ENCODE results near the gene CRLF2. TPM values are rescaled to one million over a fixed set of nuclear protein-coding genes. Genes with fewer than 3 reads are reported as not detected.
"Not testable (repeated sequence)": the region's sequence is repeated elsewhere in the genome, so short reads cannot be mapped to it uniquely, and the experiment has no call there.

Gene CRLF2
- not detected for total RNA-seq

GRCh38 chrX:1212532-1212931 lies at the start of gene CRLF2:
TSS of gene CRLF2 (minus strand) at chrX:1212649. CDS start at chrX:1212634, 15 bp downstream.
- DNase-seq (no peak), ATAC-seq (no peak)
- no peak within 1 kb of the TSS for H3K27ac ChIP-seq
- H3K27me3 ChIP-seq: no peaks in the 10 kb centered on the region
- no peaks in the 10 kb centered on the region for H3K36me3 ChIP-seq (replicated peaks in 1 of 2; ENCODE audit: insufficient read depth in 1 of 2, low read depth in 2 of 2)
- intact Hi-C loops (cut with DNase I): no loop called here
- no peaks in the 10 kb centered on the region for H3K4me1 ChIP-seq
- H3K4me3 ChIP-seq: no peak within 1 kb of the TSS
- H3K9me3 ChIP-seq: no peaks in the 10 kb centered on the region
- TF ChIP-seq CTCF (IDR thresholded peaks at IDR 0.05) (no peak), POLR2A (IDR thresholded peaks at IDR 0.05) (no peak)
- 28 to 36% methylated on average over 5 of the region's 5 CpGs for WGBS, 2 donors

- H3K4me3 ChIP-seq; intact Hi-C loops (cut with DNase I); ATAC-seq; H3K9me3 ChIP-seq; H3K36me3 ChIP-seq (replicated peaks in 1 of 2; ENCODE audit: insufficient read depth in 1 of 2, low read depth in 2 of 2); H3K27me3 ChIP-seq; H3K4me1 ChIP-seq; DNase-seq; H3K27ac ChIP-seq: not testable (repeated sequence)
- 80 to 91% methylated on average over 6 of the region's 9 CpGs for WGBS, 2 donors
Measured at GRCh38 chrX:1261771-1262170, 49.3 kb upstream of the CRLF2 start.

- DNase-seq: no peak
- 25 to 31% methylated on average over 5 of the region's 5 CpGs for WGBS, 2 donors
Measured at GRCh38 chrX:1261285-1261684, 48.8 kb upstream of the CRLF2 start.

GRCh38 chrX:1252861-1253260 lies 40.4 kb upstream of the CRLF2 start:
- peaks cover 10% of the 10 kb centered on the region for H3K4me1 ChIP-seq
- TF ChIP-seq POLR2A (IDR thresholded peaks at IDR 0.05) (no peak), CTCF (IDR thresholded peaks at IDR 0.05) (no peak)
- ATAC-seq: no peak
- peaks cover 0 to 9% of the 10 kb centered on the region in 2 donors for H3K27me3 ChIP-seq
- WGBS, 2 donors: 67 to 71% methylated on average over 3 of the region's 3 CpGs
- no peak overlapping the region for H3K27ac ChIP-seq
- no peak overlapping the region for H3K4me3 ChIP-seq
- DNase-seq: no peak
- H3K9me3 ChIP-seq: peaks cover 0 to 5% (median 0%) of the 10 kb centered on the region in 3 donors
- intact Hi-C loops (cut with DNase I): no loop called here
- no peaks in the 10 kb centered on the region for H3K36me3 ChIP-seq (replicated peaks in 1 of 2; ENCODE audit: insufficient read depth in 1 of 2, low read depth in 2 of 2)

More at GRCh38 chrX:1261285-1261684, 48.8 kb upstream of the CRLF2 start:
- ATAC-seq: no peak
- TF ChIP-seq POLR2A (IDR thresholded peaks at IDR 0.05) (no peak), CTCF (IDR thresholded peaks at IDR 0.05) (no peak)
- H3K4me3 ChIP-seq: no peak overlapping the region
- no peaks in the 10 kb centered on the region for H3K9me3 ChIP-seq
- intact Hi-C loops (cut with DNase I): no loop called here
- no peak overlapping the region for H3K27ac ChIP-seq
- H3K36me3 ChIP-seq (replicated peaks in 1 of 2; ENCODE audit: insufficient read depth in 1 of 2, low read depth in 2 of 2): no peaks in the 10 kb centered on the region
- H3K4me1 ChIP-seq: no peaks in the 10 kb centered on the region
- no peaks in the 10 kb centered on the region for H3K27me3 ChIP-seq

GRCh38 chrX:1249101-1249887 lies 36.8 kb upstream of the CRLF2 start:
- H3K27ac ChIP-seq: peak overlapping the region in 1 of 4 donors; percentile 52
- peak in 2 of 4 donors; percentile 19 to 62 for DNase-seq
- TF ChIP-seq POLR2A (IDR thresholded peaks at IDR 0.05): no peak
- TF ChIP-seq CTCF (IDR thresholded peaks at IDR 0.05): no peak
- peaks cover 10% of the 10 kb centered on the region for H3K4me1 ChIP-seq
- H3K27me3 ChIP-seq: peaks cover 0 to 9% of the 10 kb centered on the region in 2 donors
- WGBS, 2 donors: 4 to 5% methylated on average over 19 to 22 of the region's 22 CpGs
- H3K36me3 ChIP-seq (replicated peaks in 1 of 2; ENCODE audit: insufficient read depth in 1 of 2, low read depth in 2 of 2): no peaks in the 10 kb centered on the region
- intact Hi-C loops (cut with DNase I): no loop called here
- peaks cover 0 to 5% (median 0%) of the 10 kb centered on the region in 3 donors for H3K9me3 ChIP-seq
- no peak overlapping the region for H3K4me3 ChIP-seq
- ATAC-seq: no peak
